GM23248 (cell line): ENCODE measurements around the gene HSPA5.

ENCODE experiments used
- EZH2 ChIP-seq: fragments of 200-600 bp; sonication (generic); IDR thresholded peaks from 2 replicates; pipeline ENCODE4 v1.6.1; 2018; ENCODE audit warnings: antibody characterized with exemption, mild to moderate bottlenecking; ENCODE audit not compliant: insufficient read depth, poor library complexity, severe bottlenecking
- EZH2phosphoT487 ChIP-seq: fragments of 200-600 bp; sonication (generic); IDR thresholded peaks from 2 replicates; pipeline ENCODE4 v1.6.1; 2018; ENCODE audit warnings: antibody characterized with exemption, moderate library complexity, mild to moderate bottlenecking, low read depth; ENCODE audit not compliant: insufficient read depth

DNA sequence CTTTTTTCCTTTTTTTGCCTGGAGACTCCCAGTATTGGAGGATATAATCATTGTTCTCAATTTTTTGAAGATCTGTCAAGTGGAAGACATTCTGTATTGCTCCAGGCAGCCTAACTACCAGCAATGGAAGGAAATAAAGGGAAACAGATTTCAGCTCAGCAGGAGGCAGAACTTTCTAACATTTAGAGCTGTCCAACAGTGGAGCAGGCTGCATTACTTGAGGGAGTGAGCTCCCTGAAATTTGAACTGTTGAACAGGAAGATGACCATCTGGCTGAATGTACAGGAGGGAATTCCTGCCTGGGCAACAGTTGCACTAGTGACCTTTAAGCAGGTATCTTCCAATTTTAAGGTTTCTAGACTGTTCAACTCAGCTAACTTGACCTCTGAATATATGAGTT, 19.4 kb upstream of the HSPA5 start:
- TF ChIP-seq EZH2 = no peak
- no peak for TF ChIP-seq EZH2phosphoT487
